HUES64 (cell line): ENCODE measurements around the gene CBX1. TPM values are rescaled to one million over a fixed set of nuclear protein-coding genes. Genes with fewer than 3 reads are reported as not detected.
A peak's percentile ranks its signal among the peaks of the same experiment; 100 is the strongest.

Experiments used
- H3K27ac ChIP-seq: 2 replicates; pipeline ENCODE4 v1.7.0; 2013; ENCODE audit warnings: low read depth, low read length, inconsistent platforms
- H3K27me3 ChIP-seq: 2 replicates; pipeline ENCODE4 v1.6.1; 2013; ENCODE audit warnings: mild to moderate bottlenecking, low read length; ENCODE audit not compliant: insufficient read depth
- H3K36me3 ChIP-seq: 2 replicates; pipeline ENCODE4 v1.6.1; 2013; ENCODE audit warnings: mild to moderate bottlenecking, low read length; ENCODE audit not compliant: insufficient read depth
- H3K4me1 ChIP-seq: 2 replicates; pipeline ENCODE4 v1.6.1; 2013; ENCODE audit warnings: mild to moderate bottlenecking, low read length, moderate library complexity; ENCODE audit not compliant: insufficient read depth
- H3K4me3 ChIP-seq: 2 replicates; pipeline ENCODE4 v1.5.1; 2013; ENCODE audit warnings: mild to moderate bottlenecking, low read length, moderate library complexity
- H3K9ac ChIP-seq: 2 replicates; pipeline ENCODE4 v1.6.1; 2013; ENCODE audit warnings: mild to moderate bottlenecking, low read depth, low read length
- H3K9me3 ChIP-seq: 2 replicates; pipeline ENCODE4 v1.6.1; 2013; ENCODE audit warnings: low read depth, low read length; ENCODE audit not compliant: insufficient read depth
- WGBS: fragments of 150-250, 120-280 bp; methylation state at CpG from one replicate; pipeline ENCODE4 v1.1.7; 2013; ENCODE audit warnings: missing lambda C conversion rate; 5-methylcytosine and 5-hydroxymethylcytosine counted together
- polyA plus RNA-seq, 2 experiments: library from polyadenylated mRNA; stranded (reverse); fragments of 50-300 nt; gene quantifications; one replicate each; pipeline ENCODE4 v1.2.3, GENCODE V29; 2013

The CBX1 gene
- polyA plus RNA-seq (2013, experiment 1 of 2), result 153 TPM
- polyA plus RNA-seq (2013, experiment 2 of 2), result 173 TPM

DNA sequence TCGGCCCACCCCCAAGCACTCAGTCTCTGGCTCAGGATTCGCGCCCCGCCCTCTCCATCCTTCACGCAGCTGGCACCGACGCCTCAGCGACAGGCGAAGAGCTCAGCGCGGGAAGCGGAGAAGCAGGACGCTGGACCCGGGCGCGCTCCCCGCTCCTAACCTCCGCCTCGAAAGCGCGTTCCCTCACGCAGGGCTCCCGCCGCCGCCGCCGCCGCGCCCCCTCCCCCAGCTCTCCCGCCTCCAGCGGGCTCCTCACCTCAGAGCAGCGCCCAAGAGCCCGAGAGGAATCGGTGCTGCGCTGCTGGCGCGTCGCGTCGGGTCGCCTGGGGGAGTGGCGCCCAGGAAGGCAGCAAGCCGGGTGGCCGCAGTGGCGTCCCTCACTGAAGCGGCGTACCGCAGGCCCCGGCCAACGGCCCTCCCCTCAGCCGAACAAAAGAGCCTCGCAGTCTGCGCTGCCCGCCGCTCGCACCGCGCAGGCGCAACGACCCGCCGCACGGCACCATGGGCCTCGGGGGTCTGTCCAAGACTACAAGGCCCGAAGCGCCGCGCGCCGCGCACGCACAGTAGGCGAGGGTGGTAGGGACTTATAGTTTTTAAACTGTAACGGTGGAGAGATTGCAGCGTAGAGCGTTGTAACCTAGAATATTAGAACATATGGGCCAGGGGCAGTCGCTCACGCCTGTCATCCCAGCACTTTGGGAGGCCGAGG lies at the start of gene CBX1:
Gene CBX1 (minus strand): TSS at position 467 of the 709 bp plus-strand sequence. CDS start 24,474 bp downstream, outside the sequence.
- peak within 1 kb of the TSS; percentile 90 for H3K27ac ChIP-seq
- H3K4me3 ChIP-seq, result peak within 1 kb of the TSS; percentile 80
- H3K4me1 ChIP-seq, result peaks cover 4% of the 10 kb centered on the region; the same call in 1 of the 2 replicates
- H3K9ac ChIP-seq, result peak within 1 kb of the TSS; percentile 85
- peaks cover 2% of the 10 kb centered on the region; the same call in 1 of the 2 replicates for H3K36me3 ChIP-seq
- H3K27me3 ChIP-seq, result no peaks in the 10 kb centered on the region
- H3K9me3 ChIP-seq, result no peaks in the 10 kb centered on the region
- under 1% methylated on average over 79 of the region's 79 CpGs for WGBS

DNA sequence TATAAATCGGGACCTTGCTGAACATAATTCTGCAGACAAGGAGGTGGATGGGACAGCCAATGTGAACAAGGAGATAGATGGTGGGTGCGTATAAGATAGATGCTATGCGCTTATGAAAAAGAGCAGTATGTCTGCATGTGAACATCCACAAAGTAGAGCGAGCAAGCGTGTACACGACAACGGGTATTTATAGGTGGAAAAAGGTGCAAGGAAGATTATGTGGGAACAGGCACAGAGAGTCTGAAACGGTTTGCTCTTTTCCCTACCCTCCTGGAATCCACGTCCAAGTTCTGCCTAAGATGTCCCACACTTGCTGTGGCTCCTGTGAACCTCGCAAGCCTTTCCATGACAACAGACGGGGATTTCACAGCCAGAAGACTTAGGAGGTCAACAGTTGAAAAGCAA lies 49.3 kb upstream of the CBX1 start:
- Histone ChIP-seq H3K4me3 (no peak overlapping the region), H3K4me1 (peaks cover 12% of the 10 kb centered on the region), H3K36me3 (no peaks in the 10 kb centered on the region), H3K9me3 (no peaks in the 10 kb centered on the region), H3K9ac (no peak overlapping the region), H3K27me3 (peaks cover 7% of the 10 kb centered on the region; the same call in 1 of the 2 replicates), H3K27ac (no peak overlapping the region)
- 64% methylated on average over 11 of the region's 11 CpGs for WGBS

DNA sequence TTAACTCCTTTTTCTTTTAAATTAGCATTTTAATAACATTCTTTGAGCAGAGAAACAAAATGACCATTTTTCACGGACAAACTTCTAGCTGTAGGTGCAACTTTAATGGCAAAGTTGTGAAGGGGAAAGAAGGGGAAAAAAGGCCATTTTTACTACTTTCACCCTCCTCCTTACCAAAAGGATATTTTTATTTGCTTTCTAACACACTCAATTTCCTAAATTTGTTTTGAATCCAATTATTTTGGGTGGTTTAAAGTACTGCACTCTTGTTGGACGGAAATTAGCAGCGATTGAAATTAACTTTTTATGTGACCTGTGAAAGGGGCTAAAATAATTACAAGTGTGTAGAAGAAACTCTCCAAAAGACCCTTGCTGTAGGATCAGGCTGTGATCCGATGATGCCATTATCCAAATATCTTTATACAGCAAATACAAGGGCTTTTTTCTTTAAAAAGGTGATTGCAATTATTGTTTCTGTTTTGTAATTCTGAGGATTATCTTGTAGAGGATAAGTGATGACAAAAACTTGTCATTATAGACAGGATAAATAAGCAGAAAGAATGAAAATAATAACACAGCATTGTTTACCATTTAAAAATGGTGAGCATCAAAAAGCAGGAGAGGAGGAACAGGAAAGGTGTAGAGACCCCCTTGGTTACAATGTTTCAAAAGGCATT lies 48.6 kb upstream of the CBX1 start:
- Histone ChIP-seq H3K36me3 (no peaks in the 10 kb centered on the region), H3K27me3 (peaks cover 7% of the 10 kb centered on the region; the same call in 1 of the 2 replicates), H3K27ac (no peak overlapping the region), H3K9ac (no peak overlapping the region), H3K4me1 (peaks cover 12% of the 10 kb centered on the region), H3K9me3 (no peaks in the 10 kb centered on the region), H3K4me3 (no peak overlapping the region)
- 93% methylated on average over 2 of the region's 4 CpGs for WGBS

DNA sequence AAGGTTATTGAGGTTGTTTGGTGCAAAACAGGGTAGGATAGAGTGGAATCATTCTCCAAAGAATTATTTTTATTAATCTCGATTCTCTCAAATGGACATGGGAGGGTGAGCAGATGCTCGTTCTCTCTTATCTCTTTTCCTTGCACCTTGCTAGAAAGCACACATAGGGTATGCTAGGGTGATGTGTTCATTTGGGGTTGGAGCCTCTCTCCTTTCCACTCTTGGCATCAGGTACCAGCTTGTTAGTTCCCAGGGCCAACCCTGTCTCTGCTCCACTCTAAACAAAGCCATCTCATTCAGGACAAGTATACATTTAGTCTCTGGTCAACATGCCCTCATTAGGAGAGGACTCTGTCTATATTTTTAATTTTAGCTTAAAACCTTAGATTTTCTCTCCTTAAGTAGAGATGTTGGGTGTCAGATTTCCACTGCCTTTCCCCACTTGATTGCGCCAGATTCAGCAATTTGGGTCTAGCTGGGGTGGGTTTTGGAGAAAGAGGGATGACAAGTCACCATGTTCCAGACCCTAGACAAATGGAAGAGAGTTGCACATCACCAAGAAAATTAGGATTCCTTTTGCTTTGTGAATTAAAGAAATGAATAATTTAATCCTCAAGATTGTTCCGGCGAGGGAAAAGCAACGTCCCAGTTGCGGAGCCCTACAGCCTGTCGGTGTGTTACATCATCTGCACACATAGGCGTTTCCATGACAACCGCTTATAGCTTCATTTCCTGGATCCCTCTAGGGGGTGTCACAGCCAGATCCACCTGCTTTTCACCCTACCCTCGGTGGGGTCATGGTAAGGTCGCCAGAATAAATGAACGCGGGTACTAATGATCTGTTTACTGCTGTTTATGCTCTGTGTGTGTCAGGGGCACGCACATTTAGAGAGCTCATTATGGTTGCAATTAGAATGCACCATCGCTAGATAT lies 47.8 kb upstream of the CBX1 start:
- Histone ChIP-seq H3K9ac (no peak overlapping the region), H3K4me3 (no peak overlapping the region), H3K27ac (no peak overlapping the region), H3K36me3 (no peaks in the 10 kb centered on the region), H3K9me3 (no peaks in the 10 kb centered on the region), H3K4me1 (peaks cover 12% of the 10 kb centered on the region), H3K27me3 (peaks cover 7% of the 10 kb centered on the region; the same call in 1 of the 2 replicates)
- WGBS, result 58% methylated on average over 16 of the region's 16 CpGs

DNA sequence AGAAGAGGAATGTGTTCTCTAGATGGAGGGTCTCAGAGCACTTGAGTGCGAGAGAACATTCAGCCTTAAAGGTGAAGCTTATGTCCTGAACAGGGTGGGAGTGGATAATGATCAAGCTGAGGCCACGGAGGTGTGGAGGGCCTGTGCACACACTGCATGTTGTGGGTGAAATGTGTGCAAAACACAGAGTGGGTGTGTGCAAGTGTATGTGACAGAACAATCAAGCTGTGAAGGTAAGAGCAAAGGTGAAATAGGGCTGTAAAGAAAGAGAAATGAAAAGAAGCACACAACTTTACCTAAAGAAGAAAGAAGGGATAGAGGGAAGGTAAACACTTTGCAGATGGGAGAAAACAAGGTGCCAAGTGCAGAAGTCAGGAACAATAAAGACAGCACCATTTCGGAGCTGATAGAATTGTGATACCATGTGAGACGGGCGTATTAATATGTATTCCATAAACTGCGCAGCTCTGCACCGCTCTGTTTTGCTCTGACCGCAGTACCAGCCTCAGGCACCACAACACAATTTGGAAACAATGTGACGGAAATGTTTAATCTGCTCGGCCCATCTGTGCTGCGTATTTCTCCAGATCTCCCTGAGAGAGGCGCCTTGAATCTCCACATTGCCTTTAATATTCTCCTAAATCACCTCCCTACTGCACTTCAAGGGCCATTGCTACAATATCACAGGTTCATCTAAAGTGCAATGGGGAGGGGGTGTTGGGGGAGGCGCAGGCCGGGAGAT lies 46.9 kb upstream of the CBX1 start:
- H3K9me3 ChIP-seq, result no peaks in the 10 kb centered on the region
- 95% methylated on average over 13 of the region's 14 CpGs for WGBS
- H3K27me3 ChIP-seq, result peaks cover 7% of the 10 kb centered on the region; the same call in 1 of the 2 replicates
- no peak overlapping the region for H3K27ac ChIP-seq
- H3K4me3 ChIP-seq, result no peak overlapping the region
- no peaks in the 10 kb centered on the region for H3K36me3 ChIP-seq
- H3K4me1 ChIP-seq, result peaks cover 9% of the 10 kb centered on the region
- no peak overlapping the region for H3K9ac ChIP-seq

DNA sequence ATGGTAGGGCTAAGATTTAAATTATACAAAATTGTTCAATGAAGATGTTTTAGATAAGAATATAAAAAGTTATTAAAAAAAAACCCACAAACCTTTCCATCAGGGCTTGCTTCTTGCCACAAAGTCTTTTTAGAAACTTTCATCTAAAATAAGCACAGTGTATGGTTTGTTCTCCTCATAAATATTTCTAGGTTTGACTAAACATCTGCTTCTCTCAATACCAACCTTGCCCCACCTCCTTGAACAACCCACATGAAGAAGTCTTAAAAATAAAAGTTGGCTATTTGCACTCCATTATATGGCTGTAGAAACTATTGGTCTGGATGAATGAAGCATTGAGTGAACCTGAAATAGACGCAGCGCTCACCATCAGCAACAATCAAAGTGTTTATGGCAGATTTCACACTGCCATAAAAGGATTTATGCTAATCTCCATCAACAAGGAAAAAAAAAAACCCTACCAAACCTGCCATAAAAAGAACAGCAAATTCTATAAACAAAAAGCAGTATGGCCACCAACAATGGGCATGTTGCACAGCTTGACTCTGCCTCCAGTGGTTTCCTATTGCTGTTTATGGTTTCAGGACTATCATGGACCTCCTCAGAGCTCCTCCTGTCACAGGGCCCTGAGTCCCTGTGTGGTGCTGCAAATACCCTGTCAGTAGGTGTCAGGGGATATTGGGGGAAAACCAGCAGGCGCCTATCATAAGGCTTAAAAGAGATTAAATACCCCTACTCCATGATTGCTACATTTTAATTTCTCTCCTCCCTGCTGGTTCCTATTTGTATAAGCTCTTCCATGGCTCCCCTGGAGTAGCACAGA lies 43.9 kb upstream of the CBX1 start:
- Histone ChIP-seq H3K4me3 (no peak overlapping the region), H3K36me3 (no peaks in the 10 kb centered on the region), H3K9me3 (no peaks in the 10 kb centered on the region), H3K4me1 (peaks cover 4% of the 10 kb centered on the region), H3K27me3 (peaks cover 4% of the 10 kb centered on the region; the same call in 1 of the 2 replicates), H3K9ac (no peak overlapping the region), H3K27ac (no peak overlapping the region)
- WGBS, result 88% methylated on average over 3 of the region's 3 CpGs

DNA sequence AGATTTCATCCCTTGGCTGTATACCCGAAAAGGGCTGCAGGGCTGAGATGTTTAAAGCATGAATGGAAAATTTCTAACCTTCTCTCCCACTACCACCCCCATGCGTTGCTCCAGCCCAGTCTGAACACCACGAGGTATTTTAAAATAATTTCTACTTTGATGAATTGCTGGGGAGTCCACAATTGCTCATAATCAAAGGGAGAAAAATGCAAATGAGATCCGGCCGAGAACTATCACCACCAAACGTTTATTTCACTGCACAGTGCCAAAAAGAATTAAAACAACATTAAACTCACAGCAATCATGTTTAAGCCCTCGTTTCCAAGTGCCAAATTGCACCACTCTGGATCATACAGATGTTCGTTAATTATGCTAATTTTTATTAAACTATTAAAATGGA lies 43.0 kb upstream of the CBX1 start:
- H3K4me1 ChIP-seq, result no peaks in the 10 kb centered on the region; the same call in 1 of the 2 replicates
- peaks cover 4% of the 10 kb centered on the region; the same call in 1 of the 2 replicates for H3K27me3 ChIP-seq
- H3K4me3 ChIP-seq, result no peak overlapping the region
- no peak overlapping the region for H3K27ac ChIP-seq
- H3K9ac ChIP-seq, result no peak overlapping the region
- no peaks in the 10 kb centered on the region for H3K36me3 ChIP-seq
- no peaks in the 10 kb centered on the region for H3K9me3 ChIP-seq
- 84% methylated on average over 7 of the region's 8 CpGs for WGBS

DNA sequence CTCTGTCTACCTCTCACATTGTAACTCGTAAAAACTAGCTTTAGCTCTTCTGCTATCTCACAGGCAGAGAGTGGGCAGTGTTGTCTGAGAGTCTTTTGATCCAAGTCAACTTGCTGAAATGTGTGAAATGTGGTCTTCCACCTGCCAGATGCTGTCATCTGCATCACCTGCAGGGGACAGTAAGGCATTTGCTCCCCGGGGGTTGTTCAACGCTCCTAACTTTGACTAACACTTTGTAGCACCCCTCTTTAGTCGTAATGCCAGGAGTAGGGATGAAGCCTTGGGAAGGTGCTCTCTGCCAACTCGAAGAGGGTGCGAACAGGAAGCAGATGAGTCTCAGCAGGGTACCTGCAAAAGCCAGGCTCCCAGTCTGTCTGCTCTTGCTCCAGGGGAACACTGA lies 42.4 kb upstream of the CBX1 start:
- 53% methylated on average over 6 of the region's 6 CpGs for WGBS
- Histone ChIP-seq H3K9me3 (no peaks in the 10 kb centered on the region), H3K36me3 (no peaks in the 10 kb centered on the region), H3K27ac (no peak overlapping the region), H3K4me3 (no peak overlapping the region), H3K4me1 (no peaks in the 10 kb centered on the region), H3K27me3 (no peaks in the 10 kb centered on the region), H3K9ac (no peak overlapping the region)

DNA sequence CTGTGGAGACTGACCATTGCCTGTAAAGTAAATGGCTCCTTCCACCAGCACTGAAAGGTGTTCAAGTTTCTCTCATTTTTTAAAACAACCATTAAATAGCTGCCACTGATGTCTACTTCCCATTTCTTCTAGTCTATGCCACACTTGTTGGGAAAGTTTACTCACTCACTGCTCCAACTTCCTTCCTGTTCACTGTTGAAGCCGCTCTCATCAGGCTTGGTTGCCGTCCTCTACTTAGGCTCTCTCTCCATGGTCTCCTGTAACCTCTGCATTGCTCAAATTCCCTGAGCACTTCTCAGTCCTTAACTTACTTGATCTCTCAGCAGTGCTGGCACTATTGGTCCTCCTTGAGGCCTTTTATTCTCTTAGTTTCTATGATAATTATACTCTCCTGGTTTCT lies 38.7 kb upstream of the CBX1 start:
- Histone ChIP-seq H3K9me3 (no peaks in the 10 kb centered on the region), H3K27ac (no peak overlapping the region), H3K36me3 (no peaks in the 10 kb centered on the region), H3K27me3 (no peaks in the 10 kb centered on the region), H3K4me1 (no peaks in the 10 kb centered on the region), H3K9ac (no peak overlapping the region), H3K4me3 (no peak overlapping the region)
- 79% methylated on average over 2 of the region's 2 CpGs for WGBS

DNA sequence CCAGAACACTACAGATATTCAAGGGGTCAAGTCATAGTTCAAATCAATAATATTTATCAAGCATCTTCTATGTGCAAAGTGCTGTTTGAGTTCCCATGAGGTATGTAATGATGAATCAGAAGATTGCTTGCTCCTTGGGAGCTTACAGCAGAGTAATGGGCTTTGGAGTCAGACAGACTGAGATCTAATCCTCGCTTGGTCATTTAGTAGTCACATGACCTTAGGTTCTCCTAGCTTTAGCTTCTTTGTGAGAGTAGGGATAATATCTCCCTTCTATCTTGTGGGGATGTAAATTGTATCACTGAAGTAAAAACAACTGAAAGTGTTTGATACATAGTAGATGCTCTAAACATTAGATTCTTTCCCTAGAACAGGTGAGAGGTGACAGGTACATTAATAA lies 36.4 kb upstream of the CBX1 start:
- no peak overlapping the region for H3K4me3 ChIP-seq
- 90% methylated on average over 1 of the region's 1 CpG for WGBS
- no peak overlapping the region for H3K27ac ChIP-seq
- no peaks in the 10 kb centered on the region for H3K27me3 ChIP-seq
- H3K4me1 ChIP-seq, result no peaks in the 10 kb centered on the region
- H3K9me3 ChIP-seq, result no peaks in the 10 kb centered on the region
- no peaks in the 10 kb centered on the region for H3K36me3 ChIP-seq
- H3K9ac ChIP-seq, result no peak overlapping the region
